NCI-H1092 treated with DMSO at 0.1 percent for 48 hours (cell line): ENCODE data around the gene BSN.

Experiments used
- DNase-seq: peaks from one replicate; lab custom pipeline; 2025; lab: John Stamatoyannopoulos, UW

BSN gene

GRCh38 chr3:49553692-49554632 lies at the start of gene BSN:
Gene BSN (plus strand): TSS chr3:49554477. CDS start chr3:49554603, 126 bp downstream.
- DNase-seq = peak; percentile 83

GRCh38 chr3:49506906-49507305 lies 47.4 kb upstream of the BSN start:
- DNase-seq = no peak

GRCh38 chr3:49509028-49509561 lies 45.2 kb upstream of the BSN start:
- no peak for DNase-seq

GRCh38 chr3:49511639-49512038 lies 42.6 kb upstream of the BSN start:
- no peak for DNase-seq

- DNase-seq = no peak
These were observed 41.4 kb upstream of the BSN start for GRCh38 chr3:49512781-49513355.

- no peak for DNase-seq
These were observed 40.7 kb upstream of the BSN start for GRCh38 chr3:49513494-49514124.

GRCh38 chr3:49518016-49518415 lies 36.3 kb upstream of the BSN start:
- no peak for DNase-seq

GRCh38 chr3:49518441-49518840 lies 35.8 kb upstream of the BSN start:
- DNase-seq = no peak

- DNase-seq = no peak
These were observed 35.0 kb upstream of the BSN start for GRCh38 chr3:49519296-49519695.

GRCh38 chr3:49519916-49520385 lies 34.3 kb upstream of the BSN start:
- no peak for DNase-seq

GRCh38 chr3:49523756-49524747 lies 30.2 kb upstream of the BSN start:
- DNase-seq = no peak

- DNase-seq = no peak
These were observed 24.7 kb upstream of the BSN start for GRCh38 chr3:49529567-49529966.

- no peak for DNase-seq
These were observed 24.0 kb upstream of the BSN start for GRCh38 chr3:49530231-49530630.

GRCh38 chr3:49530701-49531100 lies 23.6 kb upstream of the BSN start:
- DNase-seq = no peak

- DNase-seq = no peak
These were observed 23.1 kb upstream of the BSN start for GRCh38 chr3:49531218-49531617.

- no peak for DNase-seq
These were observed 22.6 kb upstream of the BSN start for GRCh38 chr3:49531715-49532114.

- no peak for DNase-seq
These were observed 21.2 kb upstream of the BSN start for GRCh38 chr3:49533031-49533430.

GRCh38 chr3:49533786-49534519 lies 20.3 kb upstream of the BSN start:
- no peak for DNase-seq

- peak; percentile 47 for DNase-seq
These were observed 19.5 kb upstream of the BSN start for GRCh38 chr3:49534581-49535441.
